Measurements from ENCODE around the gene TMSB4X. TPM values are rescaled to one million over a fixed set of nuclear protein-coding genes. Genes with fewer than 3 reads are reported as not detected.

Gene TMSB4X
- total RNA-seq, 1 donor from 2014 or later: 4,663 TPM

- H3K36me3 ChIP-seq: no peaks in the 10 kb centered on the region
- no peaks in the 10 kb centered on the region for H3K27me3 ChIP-seq
- H3K9me3 ChIP-seq: no peaks in the 10 kb centered on the region
- intact Hi-C loops (cut with DNase I): no loop called here
- ATAC-seq (no peak), DNase-seq (no peak)
- H3K4me1 ChIP-seq: peaks cover 7% of the 10 kb centered on the region
- no peak overlapping the region for H3K27ac ChIP-seq
- H3K4me3 ChIP-seq: no peak overlapping the region
- TF ChIP-seq CTCF (IDR thresholded peaks at IDR 0.05): no peak
These were observed 12.0 kb downstream of the TMSB4X start for GRCh38 chrX:12986886-12987285.

- ATAC-seq (no peak), DNase-seq (no peak)
- H3K27me3 ChIP-seq: no peaks in the 10 kb centered on the region
- no peaks in the 10 kb centered on the region for H3K36me3 ChIP-seq
- intact Hi-C loops (cut with DNase I): no loop called here
- H3K4me3 ChIP-seq: no peak overlapping the region
- no peak for TF ChIP-seq CTCF (IDR thresholded peaks at IDR 0.05)
- peaks cover 7% of the 10 kb centered on the region for H3K4me1 ChIP-seq
- H3K9me3 ChIP-seq: no peaks in the 10 kb centered on the region
- H3K27ac ChIP-seq: no peak overlapping the region
These were observed 12.4 kb downstream of the TMSB4X start for GRCh38 chrX:12987340-12987739.

GRCh38 chrX:12987900-12988594 is 13.1 kb downstream of the TMSB4X start:
- Histone ChIP-seq H3K4me1 (peaks cover 7% of the 10 kb centered on the region), H3K36me3 (no peaks in the 10 kb centered on the region), H3K27me3 (no peaks in the 10 kb centered on the region), H3K9me3 (no peaks in the 10 kb centered on the region), H3K27ac (peak overlapping the region; percentile 36), H3K4me3 (no peak overlapping the region)
- intact Hi-C loops (cut with DNase I): no loop called here
- no peak for ATAC-seq
- no peak for DNase-seq
- TF ChIP-seq CTCF (IDR thresholded peaks at IDR 0.05): no peak

- Histone ChIP-seq H3K4me1 (peaks cover 11% of the 10 kb centered on the region), H3K36me3 (no peaks in the 10 kb centered on the region), H3K27me3 (no peaks in the 10 kb centered on the region), H3K9me3 (no peaks in the 10 kb centered on the region), H3K4me3 (no peak overlapping the region), H3K27ac (no peak overlapping the region)
- ATAC-seq (peak; percentile 94), DNase-seq (no peak)
- intact Hi-C loops (cut with DNase I): no loop called here
- TF ChIP-seq CTCF (IDR thresholded peaks at IDR 0.05): no peak
These were observed 13.9 kb downstream of the TMSB4X start for GRCh38 chrX:12988797-12989196.

GRCh38 chrX:12989461-12989860 is 14.6 kb downstream of the TMSB4X start:
- intact Hi-C loops (cut with DNase I): no loop called here
- H3K27ac ChIP-seq: no peak overlapping the region
- H3K27me3 ChIP-seq: no peaks in the 10 kb centered on the region
- H3K9me3 ChIP-seq: no peaks in the 10 kb centered on the region
- DNase-seq (no peak), ATAC-seq (no peak)
- no peak overlapping the region for H3K4me3 ChIP-seq
- no peak for TF ChIP-seq CTCF (IDR thresholded peaks at IDR 0.05)
- H3K36me3 ChIP-seq: no peaks in the 10 kb centered on the region
- H3K4me1 ChIP-seq: peaks cover 12% of the 10 kb centered on the region

- no peak for ATAC-seq
- no peak for DNase-seq
- H3K36me3 ChIP-seq: no peaks in the 10 kb centered on the region
- no peak overlapping the region for H3K27ac ChIP-seq
- intact Hi-C loops (cut with DNase I): no loop called here
- no peaks in the 10 kb centered on the region for H3K27me3 ChIP-seq
- no peak overlapping the region for H3K4me3 ChIP-seq
- H3K9me3 ChIP-seq: no peaks in the 10 kb centered on the region
- TF ChIP-seq CTCF (IDR thresholded peaks at IDR 0.05): no peak
- peaks cover 8% of the 10 kb centered on the region for H3K4me1 ChIP-seq
These were observed 16.7 kb downstream of the TMSB4X start for GRCh38 chrX:12991575-12991974.
